H1 (cell line): Measurements from ENCODE around the gene GPC1. TPM values are rescaled to one million over a fixed set of nuclear protein-coding genes. Genes with fewer than 3 reads are reported as not detected.

Experiments used
- KDM4A ChIP-seq: IDR thresholded peaks from one replicate; pipeline ENCODE4 v1.7.1; 2012; ENCODE audit warnings: low read depth, mild to moderate bottlenecking, moderate library complexity, low read length, inconsistent platforms; ENCODE audit not compliant: severe bottlenecking
- RAD21 ChIP-seq, 2 experiments: IDR thresholded peaks in 1 of 2; conservative IDR thresholded peaks in 1 of 2; 2 replicates each; pipeline ENCODE4 v1.6.1; 2011; ENCODE audit warnings: low read depth in 2 of 2, low read length in 2 of 2, improper control_type of control experiment in 1 of 2, inconsistent platforms in 1 of 2, mild to moderate bottlenecking in 1 of 2, moderate library complexity in 1 of 2
- polyA plus RNA-seq, 7 experiments: library from polyadenylated mRNA; depleted of rRNA in 3 of 7; stranded (reverse) in 5 of 7; unstranded in 2 of 7; fragments of >200 nt in 5 of 7; fragments of 200-250 nt in 2 of 7; gene quantifications; 1 replicate in 5 of 7; 2 replicates in 1 of 7; 4 replicates in 1 of 7; pipeline versions ENCODE4 v1.2.1 to v1.2.3, GENCODE V29; 2011 to 2013; ENCODE audit warnings: missing spikeins in 2 of 7, mixed read lengths in 2 of 7
- total RNA-seq: library from RNA; stranded (reverse); fragmentation: NEBNext Ultra II Directional; extraction: Animal tissue kit (Norgen Biotek cat#: 25700); gene quantifications from 2 replicates; pipeline ENCODE4 v1.2.1, GENCODE V29; 2021

Gene GPC1
- total and polyA plus RNA-seq, 2 of the 8 experiments (the other 6 are each of a cell fraction or from before 2014, with no cell fraction given) = 21.9 to 28.3 TPM

DNA sequence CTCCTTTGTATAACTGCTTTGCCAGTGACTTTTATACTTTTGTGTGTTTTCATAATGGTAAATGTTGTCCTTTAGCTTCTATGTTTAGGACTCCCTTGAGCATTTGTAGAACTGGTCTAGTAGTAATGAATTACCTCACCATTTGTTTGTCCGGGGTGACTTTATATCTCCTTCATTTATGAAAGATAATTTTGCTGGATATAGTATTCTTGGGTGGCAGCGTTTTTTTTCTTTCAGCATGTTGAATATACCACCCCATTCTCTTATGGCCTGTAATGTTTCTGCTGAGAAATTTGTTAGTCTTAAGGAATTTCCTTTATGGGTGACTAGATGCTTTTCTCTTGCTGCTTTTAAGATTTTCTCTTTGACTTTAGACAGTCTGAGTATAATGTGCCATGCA is 56.0 kb downstream of the GPC1 start (continued):
- TF ChIP-seq KDM4A = no peak
- TF ChIP-seq RAD21 (IDR thresholded peaks at IDR 0.05 in 1 of 2, conservative IDR thresholded peaks at IDR 0.05 in 1 of 2; ENCODE audit: low read depth in 2 of 2, low read length in 2 of 2) = no peak
- TF ChIP-seq, all 59 proteins: peak for 0
